GM18519 (cell line): ENCODE data around the gene TOP2B.
A peak's percentile ranks its signal among the peaks of the same experiment; 100 is the strongest.

Experiments used
- ATAC-seq: cut with Tn5 transposase; IDR thresholded peaks from one replicate; pipeline ENCODE4 v1.9.1; 2021; ENCODE audit warnings: mild to moderate bottlenecking, moderate library complexity; ENCODE audit not compliant: unreplicated experiment, low FRiP score

Gene TOP2B

DNA sequence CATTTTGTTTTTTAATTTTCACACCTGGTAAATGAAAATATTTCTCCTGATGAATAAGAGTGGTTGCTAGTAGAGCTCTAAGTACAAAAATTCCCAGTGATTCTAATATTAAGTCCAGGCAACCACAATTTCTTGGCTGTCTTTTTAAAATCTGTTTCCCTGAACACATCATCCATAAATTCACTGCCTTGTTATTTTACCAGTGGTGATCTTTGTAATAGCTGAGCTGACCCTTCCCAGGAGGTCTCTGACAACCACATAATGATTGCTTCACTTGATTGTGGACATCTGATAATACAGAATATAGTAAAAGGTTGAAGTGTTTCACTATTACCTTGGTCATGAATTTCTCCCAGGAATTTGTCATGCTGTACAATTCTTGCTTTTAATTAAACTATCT lies 13.9 kb upstream of the TOP2B start:
- ATAC-seq, result no peak

DNA sequence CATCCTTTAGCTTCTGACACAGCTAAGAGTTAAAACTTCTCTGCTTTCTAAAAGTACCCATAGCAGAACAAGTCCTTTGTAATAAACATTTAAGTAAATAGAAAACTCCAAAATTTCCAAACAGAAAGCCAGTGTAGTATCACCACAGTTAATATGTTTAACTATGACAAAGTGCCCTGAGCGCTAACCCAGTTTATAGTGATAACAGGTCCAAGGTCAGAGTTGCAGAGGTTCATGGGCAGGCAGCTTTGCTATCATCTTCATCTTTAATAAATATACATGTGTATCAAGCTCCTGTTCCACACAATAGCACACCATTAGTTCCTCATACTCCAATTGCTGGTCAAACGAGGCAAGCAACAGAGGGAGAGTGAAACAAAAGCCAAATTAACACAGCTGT lies 12.4 kb upstream of the TOP2B start:
- no peak for ATAC-seq

DNA sequence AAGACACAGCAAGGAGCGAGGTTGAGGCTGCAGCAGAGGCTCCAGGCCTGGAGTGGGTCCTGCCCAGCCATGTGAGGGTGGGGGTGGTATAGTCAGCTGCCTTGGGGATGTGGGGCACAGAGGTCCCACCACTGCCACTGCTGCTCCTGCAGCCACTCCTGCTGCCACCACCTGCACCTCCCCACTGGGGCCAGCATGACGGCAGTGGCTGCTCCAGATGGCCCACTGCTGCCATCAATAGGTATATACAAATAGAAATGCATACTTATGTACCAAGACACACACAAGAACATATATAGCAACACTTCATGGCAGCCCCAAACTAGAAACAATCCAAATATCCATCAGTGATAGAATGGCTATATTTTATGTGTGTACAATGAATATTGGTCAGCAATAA lies 10.0 kb upstream of the TOP2B start:
- no peak for ATAC-seq

DNA sequence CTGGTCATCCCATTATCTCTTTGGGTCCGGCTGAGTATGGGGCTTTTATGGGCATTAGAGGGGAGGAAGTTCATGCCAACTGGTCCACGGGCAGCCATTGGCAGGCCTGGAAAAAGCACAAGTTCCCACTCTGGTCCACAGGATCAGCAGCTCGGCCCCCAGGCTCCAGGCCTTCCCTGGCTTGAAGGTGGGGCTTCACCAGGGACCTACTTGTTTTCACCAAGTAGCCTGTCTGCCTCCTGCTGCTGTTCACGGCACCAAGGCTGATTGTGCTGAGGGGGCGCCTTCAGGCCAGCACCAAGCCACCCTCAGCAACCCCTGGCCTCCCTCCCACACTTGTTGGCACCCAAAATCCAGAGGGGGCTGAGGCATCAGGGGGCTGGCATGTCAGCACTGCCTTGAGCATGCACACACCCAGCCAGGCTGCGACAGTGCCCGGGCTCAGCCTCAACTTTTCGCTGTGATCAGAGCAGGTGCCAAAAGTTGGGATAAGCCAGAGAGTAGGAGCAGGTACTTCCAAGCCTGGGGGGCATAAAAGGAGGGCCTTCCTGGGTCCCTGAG lies 9.1 kb upstream of the TOP2B start:
- ATAC-seq, result no peak

DNA sequence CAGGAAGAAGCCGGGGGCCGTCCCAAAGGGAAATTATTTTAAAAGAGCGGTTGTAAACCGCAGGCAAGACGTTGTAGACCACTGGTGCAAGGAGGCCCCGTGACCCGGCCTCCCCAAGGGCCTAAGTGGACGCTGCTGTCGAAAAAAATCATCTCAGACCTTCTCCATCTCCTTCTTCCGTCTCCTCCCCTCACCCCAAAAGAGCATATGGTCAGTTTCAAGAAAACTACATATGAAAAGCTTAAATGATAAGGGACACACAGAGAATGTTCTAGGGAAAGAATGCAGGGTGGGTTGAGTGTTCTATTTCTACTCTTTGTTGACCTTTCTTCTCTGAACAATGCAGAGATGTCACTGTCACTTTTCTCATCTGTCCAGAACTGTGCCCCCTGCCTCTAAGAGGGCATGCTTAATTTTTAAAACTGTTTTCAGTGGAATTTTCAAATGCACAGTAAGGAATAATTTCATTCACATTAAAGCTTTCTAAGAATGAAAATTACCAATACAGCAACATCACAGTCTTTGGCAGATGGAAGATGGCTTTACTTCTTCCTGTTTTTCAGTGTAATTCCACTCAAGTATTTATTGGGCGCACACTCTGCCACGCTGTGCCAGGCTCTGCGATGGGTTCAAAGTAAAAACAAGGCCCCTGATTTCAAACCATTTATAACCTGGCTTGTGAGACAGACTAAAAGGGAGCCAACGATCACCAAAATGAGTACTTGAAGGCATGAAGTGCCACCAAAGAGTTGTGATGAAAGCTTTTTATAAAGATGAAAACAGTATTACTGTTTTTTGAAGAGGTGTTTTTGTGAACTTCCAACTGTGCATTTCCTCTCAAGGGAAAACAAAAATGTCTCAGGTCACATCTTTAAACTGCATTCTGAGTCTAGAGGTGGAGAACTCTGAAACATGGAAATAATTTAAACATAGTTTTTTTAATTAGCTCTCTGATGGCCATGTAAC lies 891 bp upstream of the TOP2B start:
- no peak for ATAC-seq

DNA sequence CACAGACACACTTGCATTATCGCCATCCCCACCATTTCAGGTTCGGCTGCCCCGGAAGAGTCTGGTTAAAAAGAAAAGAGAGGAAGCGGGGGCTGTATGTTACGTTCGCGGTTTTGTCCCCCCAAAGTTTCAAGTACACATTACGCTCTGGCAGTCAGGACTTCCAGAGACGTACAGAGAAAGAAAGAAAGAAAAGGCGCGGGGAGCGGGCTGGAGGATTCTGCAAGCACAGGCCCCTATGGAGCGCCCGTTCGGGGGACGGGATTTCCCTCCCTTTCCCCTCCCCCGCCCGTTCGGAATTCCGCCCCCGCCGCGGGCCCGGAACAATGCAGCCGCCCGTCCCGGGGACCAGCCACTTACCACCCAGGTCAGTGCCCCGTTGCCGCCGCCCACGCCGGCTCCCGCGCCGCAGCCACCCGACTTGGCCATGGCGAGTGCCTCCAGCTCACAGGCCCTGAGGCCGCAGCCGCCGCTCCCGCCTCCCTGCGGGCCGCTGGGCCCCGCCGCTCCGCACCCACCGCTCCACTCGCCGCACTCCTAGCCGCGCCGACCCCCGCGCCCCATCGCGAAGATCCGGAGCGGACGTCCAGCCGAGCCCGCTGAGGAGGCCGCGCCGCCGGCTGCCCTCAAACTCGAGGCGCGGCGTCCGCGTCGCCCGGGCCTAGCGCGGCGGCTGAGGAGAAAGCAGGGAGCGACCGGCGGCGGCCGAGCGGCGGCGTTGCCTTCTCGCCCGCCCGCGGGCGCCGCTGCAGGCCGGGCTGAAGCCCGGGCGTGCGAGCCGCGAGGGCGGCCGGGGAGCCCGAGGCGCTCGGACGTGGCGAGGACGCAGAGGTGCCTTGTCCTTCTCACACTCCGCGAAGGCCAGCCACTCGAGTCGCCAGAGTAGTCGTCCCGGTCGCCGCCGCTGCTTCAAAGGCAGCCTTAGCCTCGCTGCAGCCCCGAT lies 567 bp downstream of the TOP2B start:
- ATAC-seq, result peak; percentile 13

DNA sequence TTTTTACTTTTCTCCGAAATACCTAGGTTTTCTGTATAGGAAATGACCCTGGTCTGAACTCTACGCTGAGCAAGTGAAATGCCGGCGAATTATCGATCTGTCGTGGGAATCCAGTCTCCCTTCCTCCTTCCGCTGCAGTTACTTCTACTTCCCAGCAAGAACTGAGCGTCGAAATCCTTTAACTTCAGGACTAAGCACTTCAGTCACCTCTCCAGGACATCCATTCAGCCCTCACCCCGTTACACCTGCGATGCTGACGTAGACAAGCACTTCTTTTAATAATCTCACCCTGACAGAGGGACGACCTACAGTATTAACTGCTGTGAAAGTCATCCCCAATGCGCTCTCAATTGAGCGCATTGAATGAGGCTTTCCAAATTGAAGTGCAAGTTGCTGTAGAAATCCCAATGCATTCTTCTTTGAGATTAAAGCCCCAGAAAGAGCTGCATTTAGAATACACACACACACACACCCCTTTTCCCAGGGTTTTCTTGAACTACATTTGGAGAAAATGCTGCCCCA lies 1.3 kb downstream of the TOP2B start:
- peak; percentile 18 for ATAC-seq

DNA sequence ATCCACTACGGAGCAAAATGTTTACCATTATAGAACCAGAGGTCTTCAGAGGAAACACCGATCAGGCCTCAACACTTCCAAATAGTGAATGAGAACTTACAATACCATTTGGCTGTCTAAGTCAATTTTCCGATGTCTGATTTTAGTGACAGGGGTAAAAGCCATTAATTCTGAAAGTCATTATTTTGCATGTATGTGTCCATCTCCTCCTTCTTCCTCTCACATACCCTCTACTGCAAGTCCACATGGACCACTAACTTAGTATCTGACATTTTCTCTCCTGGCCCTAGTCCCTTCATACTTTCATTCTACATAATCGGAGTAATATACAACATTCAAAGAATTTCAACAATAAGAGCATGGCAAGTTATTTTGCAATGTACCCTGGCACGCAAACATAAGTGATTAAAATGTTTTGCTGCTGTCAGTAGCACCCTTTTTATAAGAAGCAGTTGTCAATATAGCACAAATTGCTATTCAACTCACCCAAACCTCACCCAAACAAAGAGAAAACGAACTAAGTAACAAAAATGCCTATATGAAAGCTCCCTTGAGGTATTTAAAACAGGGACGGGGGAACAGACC lies 1.9 kb downstream of the TOP2B start:
- ATAC-seq, result no peak

DNA sequence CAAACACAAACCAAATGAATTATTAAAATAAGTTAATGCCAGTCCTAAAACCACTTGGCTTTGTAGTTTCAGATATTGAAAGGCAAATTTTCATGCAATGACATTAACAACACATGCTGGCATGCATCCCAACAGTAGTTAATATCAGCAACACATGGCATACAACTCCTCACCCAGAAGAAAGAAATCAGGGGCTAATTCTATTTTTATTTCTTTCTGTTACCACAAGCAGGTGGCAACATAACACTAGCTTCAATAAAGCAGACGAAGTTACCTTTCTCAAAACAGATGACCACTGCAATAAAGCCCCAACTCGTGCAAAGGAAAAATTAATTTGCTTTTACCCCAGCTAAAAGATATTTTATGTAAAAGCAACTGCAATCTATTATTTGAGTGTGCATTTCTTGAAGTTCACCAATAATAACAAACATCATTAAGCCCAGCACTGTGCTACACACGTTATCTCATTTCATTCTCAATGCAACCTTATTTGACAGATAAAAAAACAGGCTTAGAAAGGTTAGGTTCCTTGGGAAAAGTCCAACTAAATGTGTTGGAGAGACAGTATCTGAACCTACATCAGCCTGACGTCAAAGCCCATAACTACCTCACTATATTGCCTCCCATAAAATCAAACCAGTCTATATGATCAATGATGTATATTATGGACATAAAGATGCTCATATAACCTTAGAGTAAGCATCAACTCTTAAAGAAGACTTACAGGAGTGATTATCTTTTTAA lies 2.8 kb downstream of the TOP2B start:
- no peak for ATAC-seq

DNA sequence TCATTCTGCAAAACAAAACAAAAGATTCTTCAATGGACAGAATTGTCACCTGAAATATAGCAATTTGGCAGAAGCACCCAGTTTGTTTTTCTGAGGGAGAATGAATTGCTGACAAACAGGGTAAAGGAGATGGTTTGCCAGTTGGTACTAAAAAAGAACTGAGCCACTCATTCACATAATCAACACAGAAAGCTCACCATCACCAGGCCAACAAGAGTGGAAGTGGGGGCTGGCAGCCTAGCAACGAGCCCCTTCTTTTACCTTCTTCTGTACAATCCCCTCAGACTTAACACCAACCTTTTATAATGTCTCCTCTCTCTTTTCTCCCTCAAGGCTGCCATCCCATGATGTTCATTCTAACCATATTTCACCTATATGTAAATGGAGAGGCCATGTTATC lies 5.9 kb downstream of the TOP2B start:
- no peak for ATAC-seq

DNA sequence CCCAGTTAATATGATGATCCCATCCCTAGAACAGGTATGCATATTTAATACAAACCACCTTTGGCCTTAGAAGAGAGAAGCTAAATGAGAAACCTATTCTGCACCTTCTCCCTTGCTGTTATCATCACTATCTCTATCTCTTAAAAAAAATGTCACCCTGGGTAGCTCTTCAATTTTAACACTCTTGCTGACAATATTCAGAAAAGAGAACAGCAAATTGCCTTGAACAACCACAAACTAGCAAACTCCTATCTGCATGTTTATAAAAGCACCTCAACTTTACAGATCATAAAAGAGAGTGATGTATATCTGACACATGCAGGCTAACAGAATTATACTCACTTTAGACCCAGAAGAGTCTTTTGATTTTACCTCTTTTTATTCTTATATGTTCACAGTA lies 7.4 kb downstream of the TOP2B start:
- no peak for ATAC-seq

DNA sequence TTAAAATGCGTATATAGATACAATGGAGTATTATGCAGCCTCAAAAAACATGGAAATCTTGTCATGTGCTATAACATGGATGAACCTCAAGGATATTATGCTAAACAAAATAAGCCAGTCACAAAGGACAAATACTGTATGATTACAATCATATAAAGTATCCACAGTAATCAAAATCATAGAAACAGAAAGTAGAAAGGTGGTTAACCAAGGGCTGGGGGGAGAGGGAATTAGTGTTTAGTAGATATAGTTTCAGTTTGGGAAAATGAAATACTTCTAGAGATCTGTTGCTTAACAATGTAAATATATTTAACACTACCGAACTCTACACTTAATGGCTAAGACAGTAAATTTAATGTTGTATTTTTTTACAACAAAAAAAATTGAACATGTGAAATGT lies 9.0 kb downstream of the TOP2B start:
- ATAC-seq, result no peak

DNA sequence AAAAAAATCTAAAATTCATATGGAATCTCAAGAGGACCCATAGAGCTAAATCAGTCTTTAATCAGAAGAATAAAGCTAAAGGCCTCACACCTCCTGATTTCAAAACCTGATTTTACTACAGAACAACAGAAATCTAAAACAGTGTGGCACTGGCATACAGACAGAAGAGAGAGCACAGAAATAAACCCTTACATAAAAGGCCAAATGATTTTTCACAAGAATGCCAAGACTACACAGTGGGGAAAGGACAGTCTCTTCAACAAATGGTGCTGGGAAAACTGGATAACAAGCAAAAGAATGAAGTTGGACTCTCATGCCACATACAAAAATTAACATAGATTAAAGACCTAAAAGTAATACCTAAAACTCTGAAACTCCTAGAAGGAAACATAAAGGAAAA lies 10.1 kb downstream of the TOP2B start:
- no peak for ATAC-seq

DNA sequence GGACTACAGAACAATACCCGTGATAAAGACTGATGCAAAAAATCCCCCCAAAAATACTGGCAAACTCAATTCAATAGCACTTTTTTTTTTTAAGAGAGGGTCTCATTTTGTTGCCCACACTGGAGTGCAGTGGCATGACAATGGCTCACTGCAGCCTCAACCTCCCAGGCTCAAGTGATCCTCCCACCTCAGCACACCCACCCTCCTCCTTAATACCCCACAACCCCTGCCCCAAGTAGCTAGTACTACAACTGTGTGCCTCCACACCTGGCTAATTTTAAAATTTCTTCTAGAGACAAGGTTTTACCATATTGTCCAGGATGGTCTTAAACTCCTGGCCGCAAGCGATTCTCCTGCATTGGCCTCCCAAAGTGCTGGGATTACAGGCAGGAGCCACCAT lies 11.4 kb downstream of the TOP2B start:
- ATAC-seq, result no peak

DNA sequence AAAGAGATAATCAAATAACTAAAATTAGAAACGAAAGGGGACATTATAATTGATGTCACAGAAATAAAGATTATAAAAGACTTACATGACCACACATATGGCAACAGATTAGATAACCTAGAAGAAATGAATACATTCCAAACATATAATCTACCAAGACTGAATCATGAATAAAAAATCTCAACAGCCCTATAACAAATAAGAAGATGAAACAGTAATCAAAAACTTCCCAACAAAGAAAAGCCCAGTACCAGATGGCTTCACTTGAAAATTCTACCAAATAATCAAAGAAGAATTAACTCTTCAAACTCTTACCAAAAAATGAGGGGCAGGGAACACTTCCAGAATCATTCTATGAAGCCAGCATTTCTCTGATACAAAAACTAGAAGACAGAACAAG lies 11.8 kb downstream of the TOP2B start:
- ATAC-seq, result no peak

DNA sequence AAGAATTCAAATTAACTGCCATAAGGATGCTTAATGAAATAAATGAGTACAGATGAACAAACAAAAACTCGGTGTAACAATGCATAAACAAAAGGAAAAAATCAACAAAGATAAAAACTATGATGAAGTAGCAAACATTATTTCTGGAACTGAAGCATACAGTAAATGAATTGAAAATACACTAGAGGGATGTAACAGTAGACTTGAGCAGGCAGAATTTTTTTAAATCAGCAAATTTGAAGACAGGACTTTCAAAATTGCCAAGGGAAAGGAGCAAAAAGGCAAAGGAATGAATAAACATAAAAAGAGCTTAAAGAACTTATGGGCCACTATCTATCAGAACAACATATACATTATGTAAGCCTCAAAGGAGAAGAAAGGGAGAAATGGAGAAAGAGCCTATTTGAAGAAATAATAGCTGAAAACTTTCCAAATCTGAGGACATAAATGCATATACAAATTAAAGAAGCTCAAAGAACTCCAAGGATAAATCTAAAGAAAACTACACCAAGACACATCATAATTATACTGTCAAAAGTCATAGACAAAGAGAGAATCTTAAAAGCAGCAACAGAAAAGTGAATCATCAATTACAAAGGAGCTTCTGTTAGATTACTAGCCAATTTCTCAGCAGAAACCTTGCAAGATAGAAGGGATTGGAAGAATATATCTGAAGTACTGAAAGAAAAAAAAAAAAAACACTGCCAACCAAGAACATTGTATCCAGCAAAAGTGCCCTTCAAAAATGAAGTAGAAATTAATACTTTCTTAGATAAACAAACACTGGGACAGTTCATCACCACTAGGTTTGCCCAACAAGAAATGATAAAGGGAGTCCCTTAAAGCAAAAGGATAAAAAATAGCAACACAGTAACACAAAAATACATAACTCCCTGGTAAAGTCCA lies 15.5 kb downstream of the TOP2B start:
- ATAC-seq, result no peak

DNA sequence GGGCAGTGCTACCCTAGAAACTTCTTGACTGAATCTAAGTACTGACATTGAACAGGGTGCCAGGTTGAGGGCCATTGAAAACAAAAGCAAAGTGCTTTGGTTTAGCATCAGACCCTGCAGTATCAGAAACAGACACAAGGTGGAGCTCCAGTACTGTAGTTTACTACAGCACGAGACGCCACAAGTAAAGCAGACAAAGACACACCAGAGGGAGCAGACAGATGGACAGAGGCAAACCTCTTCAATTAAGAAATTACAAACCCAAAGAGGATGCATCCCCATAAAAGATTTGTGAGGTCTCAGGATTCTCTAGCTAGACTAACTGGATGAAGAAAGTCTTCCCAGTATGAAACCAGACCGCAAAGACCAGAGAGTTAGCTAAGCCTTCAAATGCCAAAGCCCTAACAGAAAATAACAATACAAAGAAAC lies 16.6 kb downstream of the TOP2B start:
- ATAC-seq, result peak; percentile 94

DNA sequence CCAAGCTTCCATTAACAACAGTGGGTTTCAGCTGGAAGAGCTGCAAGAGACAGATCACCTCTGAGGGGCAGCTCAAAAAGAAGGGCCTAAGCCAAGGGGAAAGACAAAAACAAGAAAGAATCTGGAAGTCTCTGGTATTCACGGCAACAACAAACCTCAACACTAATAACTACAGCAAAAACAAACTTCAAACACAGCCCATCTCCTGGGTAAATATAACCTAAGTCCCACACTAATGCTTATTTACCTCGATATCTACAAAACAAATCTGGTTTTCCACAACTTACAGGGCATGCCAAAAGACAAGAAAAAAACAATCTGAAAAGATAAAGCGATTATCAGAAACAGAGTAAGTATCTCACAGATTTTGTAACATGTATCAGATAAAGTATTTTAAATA lies 29.7 kb downstream of the TOP2B start:
- no peak for ATAC-seq

DNA sequence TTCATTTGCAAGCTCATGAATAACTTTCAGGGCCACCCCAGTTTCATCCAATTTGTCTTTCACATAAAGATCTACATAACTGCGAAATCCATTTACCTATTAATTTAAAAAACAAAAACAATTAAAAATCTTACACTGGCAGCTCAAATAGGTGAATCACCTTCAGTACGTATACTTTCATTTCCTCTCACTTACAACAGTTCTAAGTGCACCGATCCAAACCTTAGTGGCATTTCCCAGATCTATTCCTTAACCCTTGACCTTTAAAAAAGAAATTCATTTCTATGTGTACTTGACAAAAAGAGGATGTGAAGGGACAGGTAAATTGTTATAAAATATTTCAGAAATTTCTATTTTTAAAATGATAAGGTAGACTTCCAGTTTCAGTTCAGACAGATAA lies 30.8 kb downstream of the TOP2B start:
- no peak for ATAC-seq
